GM11168 (cell line): ENCODE results near the gene NBEA.

Source experiments
- in situ Hi-C: fragments of 300-500 bp; cut with MboI; formaldehyde crosslinking; loops from one replicate; pipeline ENCODE4 v1.12.0; 2022; ENCODE audit warnings: low sequenced_read_pairs; ENCODE audit not compliant: unreplicated experiment

Gene NBEA

DNA sequence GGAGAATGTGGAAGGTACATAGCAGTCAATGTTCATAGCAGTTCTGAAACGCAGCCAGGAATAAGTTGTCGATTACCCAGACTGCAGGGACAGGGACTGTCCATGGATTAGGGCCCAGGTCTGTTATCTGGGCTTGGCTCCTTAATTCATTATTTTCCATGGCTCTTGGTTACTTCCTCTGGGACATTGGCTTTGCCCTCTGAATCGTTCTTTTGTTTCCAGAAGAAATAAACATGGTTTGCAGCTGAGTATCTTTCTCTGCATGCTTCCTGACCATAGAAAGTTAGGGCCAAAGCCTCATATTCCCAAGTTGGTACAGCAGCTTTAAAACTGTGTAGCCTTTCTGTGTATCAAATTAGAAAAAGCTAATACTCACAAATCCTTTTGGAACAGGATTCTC, 656.2 kb downstream of the NBEA start:
- in situ Hi-C loops = no loop called here

DNA sequence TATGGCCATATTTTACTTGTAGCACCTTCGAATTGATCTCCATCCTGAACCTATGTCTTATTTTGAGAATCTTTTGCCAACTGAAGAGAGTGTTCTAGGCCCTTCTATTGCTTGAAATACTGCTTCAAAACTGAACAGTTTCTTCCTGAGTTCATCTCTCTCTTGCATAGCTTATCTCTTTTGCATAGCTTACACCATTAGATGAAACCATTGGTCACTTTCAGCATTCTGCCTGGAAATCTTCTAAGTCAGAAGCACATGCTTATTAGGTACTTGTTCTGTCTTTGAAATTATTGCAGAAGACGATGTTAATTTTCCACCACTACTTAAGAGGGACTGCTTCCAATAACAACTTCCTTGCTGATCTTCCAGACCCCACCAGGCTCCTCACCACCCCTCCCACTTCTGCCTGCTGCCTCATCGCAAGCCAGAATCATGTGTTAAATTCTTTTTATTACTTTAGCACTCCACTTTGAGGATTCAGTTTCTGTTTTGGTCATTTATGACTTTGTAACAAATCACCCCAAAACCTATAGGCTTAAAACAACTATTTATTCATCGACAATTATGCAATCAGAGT, 656.8 kb downstream of the NBEA start:
- in situ Hi-C loops = no loop called here

DNA sequence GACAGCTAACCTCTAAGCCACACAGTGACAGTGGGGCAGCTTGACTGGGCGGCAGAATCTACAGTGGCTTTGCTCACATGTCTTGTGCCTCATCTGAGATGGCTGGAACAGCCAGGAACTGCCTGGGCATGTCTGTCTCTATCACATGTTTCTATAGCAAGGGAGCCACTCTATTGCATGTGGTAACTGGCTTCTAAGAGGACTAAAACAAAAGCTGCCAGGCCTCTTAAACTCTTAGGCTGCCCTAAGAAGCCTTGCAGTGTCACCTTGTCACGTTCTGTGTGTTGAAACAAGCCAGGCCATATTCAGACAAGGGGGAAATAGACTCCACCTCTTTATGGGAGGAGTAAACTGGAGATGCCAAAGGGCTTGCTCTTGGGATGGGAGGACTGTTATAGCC, 657.3 kb downstream of the NBEA start:
- in situ Hi-C loops = no loop called here

DNA sequence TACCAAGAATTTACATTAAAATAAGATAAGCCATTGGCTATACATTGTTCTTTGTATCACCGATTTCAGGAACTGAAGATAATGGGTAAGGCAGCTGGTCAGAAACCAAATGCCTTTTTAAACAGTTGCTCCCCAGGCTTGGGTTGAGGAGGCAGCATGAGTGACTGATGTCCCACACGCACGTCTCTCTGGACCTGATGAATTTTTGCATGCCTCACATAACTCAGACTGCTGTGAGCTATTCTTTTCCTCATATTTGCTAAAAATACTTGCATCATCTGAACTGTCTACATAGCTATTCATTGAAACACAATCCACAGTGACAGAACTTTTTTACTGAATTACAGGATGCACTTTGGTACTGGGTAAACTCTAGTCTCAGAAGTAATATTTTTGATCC, 658.1 kb downstream of the NBEA start:
- in situ Hi-C loops = no loop called here

DNA sequence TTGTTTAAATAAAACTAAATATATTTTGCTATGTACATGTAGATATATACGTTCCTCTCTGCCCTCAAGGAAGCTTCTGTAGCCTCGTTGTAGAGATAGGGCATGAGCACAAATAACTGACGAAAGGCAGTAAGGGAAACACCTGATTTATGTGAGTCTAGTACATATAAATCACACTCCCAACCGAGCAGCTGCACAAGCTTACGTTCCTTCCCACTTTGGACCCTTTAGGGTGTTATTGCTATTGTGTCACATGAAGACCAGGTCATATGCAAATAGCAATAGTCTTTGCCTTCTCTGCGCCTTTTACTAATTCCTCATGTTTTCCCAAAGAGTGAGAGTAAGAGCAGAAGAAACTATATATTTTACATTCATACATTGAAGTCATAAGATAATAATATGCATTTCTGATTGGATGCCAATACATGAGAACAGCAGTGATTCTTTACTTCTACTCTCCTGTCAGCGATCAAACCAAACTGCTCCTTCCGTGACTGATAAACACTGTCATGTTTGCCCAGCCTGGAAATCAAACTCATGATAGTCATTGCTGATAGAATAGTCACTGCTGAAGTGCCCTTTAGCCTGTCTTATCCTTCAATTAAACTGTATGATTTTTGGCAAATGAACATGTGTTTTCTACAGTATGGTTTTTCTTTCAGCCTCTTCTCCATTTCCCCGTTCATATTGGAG, 661.7 kb downstream of the NBEA start:
- in situ Hi-C loops = no loop called here

DNA sequence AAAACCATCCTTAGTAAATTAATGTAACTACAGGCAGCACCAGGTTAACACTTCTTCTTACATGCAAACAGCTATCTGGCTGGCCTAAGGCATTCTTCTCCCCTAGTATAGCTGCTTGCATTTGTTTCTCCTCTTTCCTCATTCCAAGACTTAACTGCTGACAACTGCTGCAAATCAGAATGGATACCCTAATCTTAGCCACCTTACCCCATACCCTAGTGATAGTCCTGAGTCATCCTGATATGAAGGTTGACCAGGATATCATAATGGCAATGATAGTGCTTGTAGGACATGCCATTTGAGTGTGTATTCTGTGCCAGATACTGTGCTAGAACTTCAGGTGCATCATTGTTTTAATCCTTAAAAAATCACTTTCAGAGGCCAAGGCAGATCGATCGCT, 672.6 kb downstream of the NBEA start:
- in situ Hi-C loops = no loop called here

DNA sequence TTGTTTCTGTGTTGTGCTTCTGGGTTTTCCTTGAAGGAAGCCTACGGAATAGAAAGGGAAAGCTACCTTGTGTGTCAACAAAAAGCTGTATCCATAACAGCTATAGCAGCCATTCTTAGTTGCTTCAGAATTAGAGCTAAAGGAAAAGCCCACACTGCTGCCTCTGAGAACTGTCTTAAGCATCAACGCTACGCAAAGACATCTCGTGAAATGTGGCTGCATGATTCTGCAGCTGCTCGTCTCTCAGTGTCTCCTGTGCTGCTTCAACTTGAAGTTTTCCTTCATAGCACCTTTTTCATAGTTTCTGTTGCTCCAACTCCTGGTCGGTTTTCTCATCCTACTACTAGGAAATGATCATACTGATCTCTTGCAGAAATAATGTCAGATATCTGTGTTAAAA, 675.4 kb downstream of the NBEA start:
- in situ Hi-C loops = no loop called here

DNA sequence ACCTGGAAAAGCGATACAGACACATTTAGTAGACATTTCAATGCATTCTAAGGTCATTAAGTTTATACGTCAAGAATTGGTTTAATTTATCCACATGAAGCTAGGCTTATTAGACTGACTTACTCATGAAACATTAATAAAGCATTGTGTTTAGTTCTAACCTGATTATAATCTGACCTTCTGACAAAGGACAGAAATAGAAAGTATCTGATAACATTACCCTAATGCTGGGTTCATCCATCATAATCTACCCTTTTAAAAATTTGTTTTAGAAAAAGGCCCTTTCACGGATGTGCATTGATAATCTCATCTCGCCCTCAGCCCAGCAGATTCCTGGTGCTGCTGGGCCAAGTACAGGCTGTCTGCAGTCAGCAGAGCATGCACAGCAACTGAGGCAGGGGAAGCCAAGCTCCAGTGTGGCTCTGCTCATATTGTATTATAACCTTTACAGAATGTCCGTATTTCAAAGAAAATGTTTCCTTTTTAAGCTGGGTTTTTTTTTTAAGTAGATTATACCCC, 676.6 kb downstream of the NBEA start:
- in situ Hi-C loops = no loop called here

DNA sequence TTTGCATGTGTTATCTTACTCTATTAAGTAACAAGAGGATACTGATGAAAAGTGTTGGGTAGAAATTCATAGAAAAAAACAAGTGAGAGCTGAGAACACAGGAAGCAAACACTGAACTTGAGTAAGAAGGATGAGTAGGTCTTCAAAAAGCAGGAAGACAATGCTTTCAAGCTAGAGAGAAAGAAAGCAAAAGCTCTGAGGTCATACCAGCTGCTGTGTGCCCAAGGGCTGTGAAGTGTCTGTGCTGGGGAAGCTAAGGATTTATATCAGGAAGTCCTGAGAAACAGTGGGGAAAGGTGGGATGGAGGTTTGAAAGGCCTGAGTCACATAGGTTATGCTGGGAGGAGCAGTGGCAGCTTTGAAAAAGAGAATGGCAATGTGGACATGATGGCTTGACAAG, 679.9 kb downstream of the NBEA start:
- in situ Hi-C loops = no loop called here

DNA sequence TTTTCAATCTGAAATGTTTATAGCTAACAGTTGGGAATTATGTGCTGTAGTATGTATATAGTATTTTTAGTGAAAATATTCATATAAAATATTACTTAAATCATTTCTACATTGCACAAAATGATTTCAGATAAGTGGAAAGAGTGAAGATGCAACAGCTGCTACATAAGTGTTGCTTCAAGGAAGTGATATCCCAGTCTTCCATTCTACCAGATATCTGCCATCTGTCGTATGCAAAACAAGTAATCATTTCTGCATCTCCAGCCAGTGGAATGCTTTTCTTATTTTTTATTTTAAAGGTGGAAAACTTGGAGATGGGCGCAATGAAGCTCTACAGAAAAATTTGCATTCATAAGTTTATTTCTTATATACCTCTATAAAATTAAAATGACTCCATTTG, 687.0 kb downstream of the NBEA start:
- in situ Hi-C loops = no loop called here

DNA sequence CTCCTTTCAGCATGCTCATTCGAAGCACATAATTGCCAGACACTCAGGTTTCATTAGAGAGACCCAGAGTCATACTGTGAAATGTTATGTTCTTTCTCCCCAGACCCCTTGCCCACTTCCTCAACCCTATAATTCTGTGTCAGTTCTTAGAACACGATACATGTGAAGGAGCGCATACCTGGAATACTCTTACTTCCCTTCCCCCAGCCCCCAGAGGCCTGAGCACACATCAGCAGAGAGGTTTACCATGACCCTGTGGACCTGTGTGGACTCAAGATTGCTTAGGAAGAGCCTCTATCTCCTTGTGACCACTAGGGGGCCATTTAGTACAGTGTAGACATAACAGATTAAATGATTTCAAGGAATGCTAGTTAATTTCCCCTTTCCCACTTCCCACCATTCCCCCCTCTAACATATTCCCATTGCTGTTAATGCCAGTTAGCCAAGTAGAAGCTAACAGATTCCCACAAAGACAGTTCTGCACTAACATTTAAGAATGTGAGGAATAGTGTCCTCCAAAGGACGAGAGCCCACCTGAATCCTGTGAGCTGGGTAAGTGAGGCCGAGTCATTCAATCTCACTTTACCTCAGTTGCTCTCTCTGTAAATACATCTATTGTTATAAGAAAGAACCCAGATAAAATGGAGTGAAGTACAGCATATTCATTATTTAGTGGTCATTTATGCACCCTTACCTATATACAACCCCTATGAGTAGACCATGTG, 688.6 kb downstream of the NBEA start:
- in situ Hi-C loops = no loop called here

DNA sequence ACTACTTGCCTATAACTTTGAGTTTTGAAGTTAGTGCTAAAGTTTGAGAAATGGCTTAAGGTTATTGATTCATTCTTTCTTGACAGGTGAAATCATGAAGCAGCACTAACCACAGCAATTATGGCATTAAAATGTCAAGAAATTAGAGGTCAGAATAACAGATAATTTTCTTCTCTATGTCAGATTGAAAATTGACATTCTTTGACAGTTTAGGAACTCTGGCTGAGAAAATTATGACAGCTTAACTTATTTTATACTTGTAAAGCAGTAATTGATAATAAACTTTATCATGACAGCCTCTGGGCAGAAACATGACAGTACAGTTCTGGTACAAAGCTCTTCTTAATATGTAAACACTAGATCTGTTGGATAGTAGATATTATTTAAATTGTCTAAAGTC, 689.6 kb downstream of the NBEA start:
- in situ Hi-C loops = no loop called here

DNA sequence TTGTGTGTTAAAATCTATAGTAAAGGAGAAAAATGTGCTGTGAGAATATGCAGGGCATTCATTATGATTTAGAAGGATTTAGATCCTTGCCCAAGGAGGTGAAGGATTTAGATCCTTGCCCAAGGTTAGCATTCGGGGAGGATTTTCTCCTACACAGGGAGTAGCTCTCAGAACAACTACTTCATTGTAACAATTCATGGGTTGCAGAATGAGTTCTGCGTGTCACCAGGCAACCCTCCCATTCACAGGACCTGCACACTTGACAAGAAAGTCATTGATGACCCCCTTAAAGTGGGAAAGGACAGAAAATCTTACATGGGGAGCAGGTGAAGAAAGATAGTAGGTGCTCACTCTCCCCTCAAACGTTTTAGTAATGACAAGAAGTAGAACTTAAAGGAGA, 701.6 kb downstream of the NBEA start:
- in situ Hi-C loops = no loop called here

DNA sequence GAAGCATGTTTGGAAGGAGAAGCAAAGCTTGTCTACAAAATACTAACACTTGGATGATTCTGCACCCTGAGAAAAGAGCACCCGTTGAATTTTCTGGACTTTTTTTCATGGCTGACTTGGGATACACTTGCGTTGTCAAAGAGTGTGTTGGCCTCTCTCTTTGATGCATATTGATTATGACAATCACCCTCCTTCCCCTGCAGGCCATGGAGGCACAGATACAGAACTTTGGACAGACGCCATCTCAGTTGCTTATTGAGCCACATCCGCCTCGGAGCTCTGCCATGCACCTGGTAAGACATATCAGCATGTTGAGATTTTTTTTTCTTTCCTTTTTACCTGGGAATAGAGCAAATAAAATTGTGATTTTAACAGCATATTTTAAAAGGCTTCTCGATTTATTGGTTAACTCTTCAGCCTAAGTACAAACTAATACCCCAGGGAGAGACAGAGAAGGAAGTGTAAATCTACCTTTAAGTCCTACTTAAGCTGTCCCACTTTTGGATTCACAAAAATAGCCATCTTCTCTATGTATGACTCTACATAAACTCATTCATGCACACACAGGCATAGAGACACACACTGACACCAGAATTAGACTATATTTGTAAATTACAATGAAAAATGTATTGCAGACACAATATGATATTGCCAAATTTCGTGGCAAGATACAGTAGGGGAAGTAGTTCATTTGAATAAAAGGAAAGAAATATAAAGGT, 704.1 kb downstream of the NBEA start:
- in situ Hi-C loops = no loop called here

DNA sequence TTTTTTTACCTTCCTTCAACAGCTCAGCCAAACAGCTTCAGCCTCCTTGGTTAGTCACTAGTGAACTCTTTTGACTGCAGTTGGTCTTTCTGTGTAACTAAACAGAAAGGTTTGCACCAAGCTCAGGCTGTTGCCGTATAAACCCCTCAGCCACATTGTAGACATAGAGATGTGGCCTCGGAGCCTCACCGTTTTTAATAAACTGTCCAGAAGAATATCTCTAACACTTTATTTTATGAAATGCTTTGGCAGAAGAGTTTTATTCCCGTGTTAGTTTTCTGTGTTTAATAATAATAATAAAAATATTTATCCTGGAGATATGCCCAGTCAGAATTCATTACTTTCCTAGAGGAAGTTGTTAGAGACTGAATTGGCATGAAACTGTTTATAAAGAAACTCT, 706.1 kb downstream of the NBEA start:
- in situ Hi-C loops = no loop called here

DNA sequence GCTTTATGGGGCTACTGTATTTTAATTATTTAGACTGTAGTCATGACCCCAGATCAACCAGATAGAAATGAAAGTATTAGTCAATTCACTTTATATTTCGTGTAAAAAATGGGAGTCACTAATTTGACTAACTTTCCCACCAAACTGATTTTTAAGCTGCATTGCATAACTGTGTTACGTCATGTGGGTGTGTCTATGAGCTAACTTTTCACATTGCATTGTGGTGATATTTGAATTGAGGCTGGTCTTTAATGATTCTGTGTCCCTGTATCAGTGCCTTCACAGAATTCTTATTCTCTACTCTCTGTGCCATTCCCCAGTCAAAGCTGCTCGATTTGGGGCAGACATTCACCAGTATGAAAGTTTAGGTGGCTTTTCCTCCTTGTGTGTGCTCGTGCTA, 707.1 kb downstream of the NBEA start:
- in situ Hi-C loops = no loop called here

DNA sequence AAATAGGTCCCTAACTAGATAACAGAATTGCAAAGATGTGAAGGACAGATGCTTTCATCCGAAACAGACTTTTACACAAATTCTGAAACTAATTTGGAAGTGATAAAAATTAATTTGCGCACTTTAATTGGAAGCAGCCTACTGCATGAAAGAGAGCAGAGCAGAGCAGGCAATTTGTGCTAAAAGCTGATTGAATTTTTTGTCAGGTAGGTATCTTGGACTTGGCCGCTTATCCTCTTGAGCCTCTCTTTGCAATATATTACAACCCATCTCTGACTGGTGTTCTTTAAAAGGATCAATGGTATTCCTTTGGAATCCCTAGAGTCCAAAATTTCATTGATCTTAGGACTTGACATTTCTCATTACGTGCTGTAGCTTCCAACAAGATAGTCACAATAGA, 717.7 kb downstream of the NBEA start:
- in situ Hi-C loops = no loop called here

DNA sequence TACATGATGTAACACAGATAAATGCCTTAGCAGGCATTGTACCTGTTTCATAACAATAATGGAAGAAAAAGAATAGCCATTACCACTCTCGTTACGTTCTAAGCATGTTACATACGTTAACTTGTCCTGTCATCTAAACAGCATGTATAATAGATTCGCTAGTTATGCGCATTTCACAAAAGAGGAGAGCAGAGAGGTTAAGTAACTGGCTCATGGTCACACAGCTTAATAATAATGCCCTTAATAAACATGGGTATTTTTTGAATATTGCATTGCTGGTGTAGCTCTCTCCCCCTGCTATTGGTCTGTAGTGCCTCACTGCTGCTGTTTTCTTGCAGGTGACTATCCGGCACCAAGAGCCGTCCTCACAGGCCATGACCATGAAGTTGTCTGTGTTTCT, 722.7 kb downstream of the NBEA start:
- in situ Hi-C loops = no loop called here

DNA sequence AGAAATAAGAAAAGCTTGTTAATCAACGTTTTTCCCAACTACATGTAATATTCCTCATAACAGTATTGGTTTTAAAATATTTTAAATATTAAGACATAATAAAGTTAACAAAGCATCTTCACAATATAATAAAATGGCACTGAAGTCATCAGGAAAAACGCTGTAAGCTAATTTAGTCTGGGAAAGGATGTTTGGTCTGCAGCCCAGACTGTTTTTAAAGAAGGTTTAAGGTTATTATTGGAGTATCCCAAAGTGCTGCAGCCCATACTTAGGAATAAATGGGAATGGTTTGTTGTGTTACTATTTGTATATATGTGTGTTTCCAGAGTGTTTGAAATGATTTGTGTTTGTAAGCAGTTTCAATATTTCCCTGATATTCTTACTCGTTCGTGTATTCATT, 727.3 kb downstream of the NBEA start:
- in situ Hi-C loops = no loop called here

DNA sequence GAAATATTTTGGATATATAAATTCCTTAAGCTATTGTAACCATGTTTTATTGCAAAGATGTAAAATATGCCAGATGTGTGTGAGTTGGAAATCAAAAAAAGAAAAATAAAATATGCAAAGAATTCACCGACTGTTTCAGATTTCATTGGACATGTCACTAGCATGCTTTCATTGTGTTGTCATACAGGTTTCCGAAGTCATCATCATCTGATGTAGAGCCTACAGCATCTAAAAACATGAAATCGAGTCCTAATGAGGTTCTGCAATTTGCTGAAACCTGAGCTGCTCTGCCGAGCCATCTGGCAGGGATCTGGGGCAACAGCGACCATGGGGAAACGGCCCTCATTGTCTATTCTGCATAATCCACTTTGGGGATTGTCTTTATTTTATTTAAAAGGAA, 730.5 kb downstream of the NBEA start:
- in situ Hi-C loops = no loop called here

DNA sequence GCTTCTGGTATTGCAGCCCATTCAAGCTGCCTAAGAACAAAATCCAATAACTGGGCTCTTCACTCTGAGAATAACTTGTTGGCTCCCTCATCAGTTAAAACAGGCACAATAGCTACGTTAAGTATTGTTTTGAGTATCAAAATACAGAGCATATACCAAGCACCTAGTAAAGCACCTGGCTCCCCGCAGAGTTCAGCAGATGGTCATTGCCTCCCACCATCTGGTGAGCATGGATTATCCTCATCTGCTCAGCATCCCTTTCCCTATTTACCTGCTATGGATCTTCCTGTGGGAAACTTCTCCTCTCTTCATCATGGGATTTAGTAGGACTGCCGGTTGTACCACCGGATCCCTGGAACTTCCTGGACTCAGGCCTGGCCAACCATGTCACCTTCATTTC, 733.6 kb downstream of the NBEA start:
- in situ Hi-C loops = no loop called here
